A673 (cell line): ENCODE data around the gene FERMT3. TPM values are rescaled to one million over a fixed set of nuclear protein-coding genes. Genes with fewer than 3 reads are reported as not detected.
A peak's percentile ranks its signal among the peaks of the same experiment; 100 is the strongest.

Source experiments
- BruUV-seq: library from RNA; stranded (reverse); fragments of 400-500 nt; replicated peaks from 2 replicates; lab custom pipeline; 2021; lab: Mats Ljungman, UMichigan
- CTCF ChIA-PET: fragments of 300-600 bp; sonication (Branson Sonifier 250); formaldehyde crosslinking; loops from one replicate; lab custom pipeline; 2022; ENCODE audit warnings: antibody characterized with exemption; lab: Charles Lee
- POLR2A ChIA-PET: fragments of 300-600 bp; sonication (Branson Sonifier 250); formaldehyde crosslinking; loops from one replicate; lab custom pipeline; 2022; ENCODE audit warnings: antibody characterized with exemption; ENCODE audit not compliant: low non-redundant PET; lab: Charles Lee
- DNase-seq: peaks from one replicate; pipeline ENCODE4 v3.0.0-alpha.2; 2015; ENCODE audit warnings: low spot score
- H3K27ac ChIP-seq: fragments of 200-600 bp; sonication (generic); 2 replicates; pipeline ENCODE4 v1.5.1; 2016; ENCODE audit warnings: mixed run types, low read depth, mild to moderate bottlenecking, mixed read lengths, antibody characterized with exemption, low read length; ENCODE audit not compliant: poor library complexity, severe bottlenecking
- H3K27me3 ChIP-seq: fragments of 200-600 bp; sonication (generic); replicated peaks from 2 replicates; pipeline ENCODE4 v1.6.1; 2017; ENCODE audit warnings: mixed run types, low read depth, mild to moderate bottlenecking, mixed read lengths, antibody characterized with exemption, low read length; ENCODE audit not compliant: insufficient read depth, poor library complexity
- H3K36me3 ChIP-seq: fragments of 200-600 bp; sonication (generic); 2 replicates; pipeline ENCODE4 v1.6.1; 2016; ENCODE audit warnings: mixed run types, mild to moderate bottlenecking, mixed read lengths, antibody characterized with exemption, low read length; ENCODE audit not compliant: insufficient read depth, poor library complexity, severe bottlenecking
- H3K4me1 ChIP-seq: fragments of 200-600 bp; sonication (generic); 2 replicates; pipeline ENCODE4 v1.6.1; 2017; ENCODE audit warnings: mixed run types, mild to moderate bottlenecking, mixed read lengths, antibody characterized with exemption, low read length; ENCODE audit not compliant: insufficient read depth, poor library complexity, severe bottlenecking
- H3K4me3 ChIP-seq: fragments of 200-600 bp; sonication (generic); 2 replicates; pipeline ENCODE4 v1.5.1; 2016; ENCODE audit warnings: low read depth, mixed run types, mild to moderate bottlenecking, mixed read lengths, low read length; ENCODE audit not compliant: poor library complexity, severe bottlenecking
- H3K9me3 ChIP-seq: fragments of 200-600 bp; sonication (generic); 2 replicates; pipeline ENCODE4 v1.6.1; 2016; ENCODE audit warnings: mixed run types, low read depth, mild to moderate bottlenecking, mixed read lengths, antibody characterized with exemption, low read length; ENCODE audit not compliant: poor library complexity, severe bottlenecking
- EZH2 ChIP-seq: fragments of 200-600 bp; sonication (generic); IDR thresholded peaks from 2 replicates; pipeline ENCODE4 v1.6.1; 2017; ENCODE audit warnings: borderline replicate concordance, low read depth, mild to moderate bottlenecking, mixed read lengths, antibody characterized with exemption, low read length; ENCODE audit not compliant: poor library complexity, severe bottlenecking
- intact Hi-C: fragments of 100-400 bp; cut with micrococcal nuclease; formaldehyde crosslinking; loops from one replicate; pipeline ENCODE4 v1.10.0; 2022; ENCODE audit not compliant: unreplicated experiment
- total RNA-seq: library from RNA; stranded (reverse); gene quantifications from 2 replicates; pipeline ENCODE4 v1.2.3, GENCODE V29; 2021
- TF ChIP-seq, protein P1 (sequence below): fragments of 300-800, 200-600 bp; sonication (generic); conservative IDR thresholded peaks from 2 replicates; pipeline ENCODE4 v1.5.1; 2017; ENCODE audit warnings: low read depth, mild to moderate bottlenecking, antibody characterized with exemption, low read length, moderate library complexity, mixed read lengths

The FERMT3 gene
- total RNA-seq, 1 experiment from 2014 or later, result 99.3 TPM

DNA sequence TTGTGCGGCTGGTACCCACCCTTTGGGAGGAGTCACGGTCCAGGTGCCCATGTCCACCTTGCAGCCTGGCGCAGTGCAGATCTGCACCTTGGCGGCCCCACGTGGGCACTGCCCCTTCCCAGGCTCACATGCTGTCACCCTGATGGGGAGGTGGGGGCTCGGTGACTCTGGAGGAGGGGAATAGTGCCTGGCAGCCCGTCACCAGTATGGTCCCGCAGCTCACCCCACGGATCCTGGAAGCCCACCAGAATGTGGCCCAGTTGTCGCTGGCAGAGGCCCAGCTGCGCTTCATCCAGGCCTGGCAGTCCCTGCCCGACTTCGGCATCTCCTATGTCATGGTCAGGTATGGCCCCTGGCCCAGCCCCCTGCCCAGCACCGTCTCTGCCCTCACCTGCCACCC, 14.3 kb downstream of the FERMT3 start:
- H3K27me3 ChIP-seq, result no peaks in the 10 kb centered on the region
- intact Hi-C loops, result no loop called here
- no peaks in the 10 kb centered on the region for H3K9me3 ChIP-seq
- H3K27ac ChIP-seq, result no peak overlapping the region
- DNase-seq, result no peak
- BruUV-seq, result no TSS peak
- peaks cover 7% of the 10 kb centered on the region for H3K4me1 ChIP-seq
- no peak for TF ChIP-seq EZH2
- TF ChIP-seq, protein P1, sequence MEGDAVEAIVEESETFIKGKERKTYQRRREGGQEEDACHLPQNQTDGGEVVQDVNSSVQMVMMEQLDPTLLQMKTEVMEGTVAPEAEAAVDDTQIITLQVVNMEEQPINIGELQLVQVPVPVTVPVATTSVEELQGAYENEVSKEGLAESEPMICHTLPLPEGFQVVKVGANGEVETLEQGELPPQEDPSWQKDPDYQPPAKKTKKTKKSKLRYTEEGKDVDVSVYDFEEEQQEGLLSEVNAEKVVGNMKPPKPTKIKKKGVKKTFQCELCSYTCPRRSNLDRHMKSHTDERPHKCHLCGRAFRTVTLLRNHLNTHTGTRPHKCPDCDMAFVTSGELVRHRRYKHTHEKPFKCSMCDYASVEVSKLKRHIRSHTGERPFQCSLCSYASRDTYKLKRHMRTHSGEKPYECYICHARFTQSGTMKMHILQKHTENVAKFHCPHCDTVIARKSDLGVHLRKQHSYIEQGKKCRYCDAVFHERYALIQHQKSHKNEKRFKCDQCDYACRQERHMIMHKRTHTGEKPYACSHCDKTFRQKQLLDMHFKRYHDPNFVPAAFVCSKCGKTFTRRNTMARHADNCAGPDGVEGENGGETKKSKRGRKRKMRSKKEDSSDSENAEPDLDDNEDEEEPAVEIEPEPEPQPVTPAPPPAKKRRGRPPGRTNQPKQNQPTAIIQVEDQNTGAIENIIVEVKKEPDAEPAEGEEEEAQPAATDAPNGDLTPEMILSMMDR, result no peak
- CTCF ChIA-PET, result no interaction called here
- POLR2A ChIA-PET, result no interaction called here
- peaks cover 46% of the 10 kb centered on the region for H3K36me3 ChIP-seq
- H3K4me3 ChIP-seq, result no peak overlapping the region

DNA sequence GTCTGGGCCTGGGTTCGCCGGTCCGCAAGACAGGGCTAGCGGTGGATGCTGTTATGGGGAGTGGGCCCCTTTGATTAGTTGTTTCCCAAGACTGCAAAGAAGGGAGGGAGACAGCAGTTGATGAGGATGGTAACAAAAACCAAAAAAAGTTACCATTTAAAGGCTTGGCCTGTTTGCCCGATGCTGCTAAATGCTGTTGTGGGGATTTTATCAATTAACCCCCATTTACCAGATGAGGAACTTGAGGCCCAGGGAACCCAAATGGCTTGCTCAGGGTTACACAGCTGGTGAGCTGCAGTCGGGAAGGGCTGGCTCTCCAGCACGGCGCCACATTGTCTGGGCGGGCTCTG, 16.1 kb downstream of the FERMT3 start:
- DNase-seq, result no peak
- Histone ChIP-seq H3K9me3 (no peaks in the 10 kb centered on the region), H3K27me3 (no peaks in the 10 kb centered on the region), H3K4me3 (no peak overlapping the region), H3K4me1 (peaks cover 15% of the 10 kb centered on the region), H3K27ac (peak overlapping the region; percentile 1), H3K36me3 (peaks cover 46% of the 10 kb centered on the region)
- ChIA-PET CTCF (no interaction called here), POLR2A (no interaction called here)
- TF ChIP-seq, protein P1, result no peak
- no peak for TF ChIP-seq EZH2
- intact Hi-C loops, result no loop called here
- no TSS peak for BruUV-seq

DNA sequence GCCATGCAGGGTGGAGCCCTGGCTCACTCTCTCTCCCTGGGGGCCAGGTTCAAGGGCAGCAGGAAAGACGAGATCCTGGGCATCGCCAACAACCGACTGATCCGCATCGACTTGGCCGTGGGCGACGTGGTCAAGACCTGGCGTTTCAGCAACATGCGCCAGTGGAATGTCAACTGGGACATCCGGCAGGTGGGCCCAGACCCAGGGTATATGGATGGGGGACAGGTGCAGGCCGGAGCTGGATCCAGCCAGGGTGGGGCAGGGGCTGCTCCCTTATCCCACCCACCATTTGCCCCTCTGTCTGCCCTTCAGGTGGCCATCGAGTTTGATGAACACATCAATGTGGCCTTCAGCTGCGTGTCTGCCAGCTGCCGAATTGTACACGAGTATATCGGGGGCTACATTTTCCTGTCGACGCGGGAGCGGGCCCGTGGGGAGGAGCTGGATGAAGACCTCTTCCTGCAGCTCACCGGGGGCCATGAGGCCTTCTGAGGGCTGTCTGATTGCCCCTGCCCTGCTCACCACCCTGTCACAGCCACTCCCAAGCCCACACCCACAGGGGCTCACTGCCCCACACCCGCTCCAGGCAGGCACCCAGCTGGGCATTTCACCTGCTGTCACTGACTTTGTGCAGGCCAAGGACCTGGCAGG, 16.6 kb downstream of the FERMT3 start:
- Histone ChIP-seq H3K9me3 (no peaks in the 10 kb centered on the region), H3K27me3 (no peaks in the 10 kb centered on the region), H3K27ac (peak overlapping the region; percentile 1), H3K4me3 (no peak overlapping the region), H3K4me1 (peaks cover 15% of the 10 kb centered on the region), H3K36me3 (peaks cover 46% of the 10 kb centered on the region)
- no peak for DNase-seq
- intact Hi-C loops, result no loop called here
- ChIA-PET POLR2A (no interaction called here), CTCF (no interaction called here)
- TF ChIP-seq EZH2, result no peak
- TF ChIP-seq, protein P1, result no peak
- BruUV-seq, result no TSS peak
